IMR-90 (cell line): ENCODE measurements around the gene ADAMTS19. TPM values are rescaled to one million over a fixed set of nuclear protein-coding genes. Genes with fewer than 3 reads are reported as not detected.

Source experiments
- ATAC-seq: fragments of 200-7000 bp; cut with Tn5 transposase; 2 replicates; pipeline ENCODE4 v1.9.1; 2020; ENCODE audit warnings: low read depth, mild to moderate bottlenecking, moderate library complexity
- BruUV-seq: library from RNA; stranded (reverse); fragments of 400-500 nt; replicated peaks from 2 replicates; lab custom pipeline; 2021; lab: Mats Ljungman, UMichigan
- CTCF ChIA-PET: fragments of 300-600 bp; formaldehyde crosslinking; extraction: SDS; loops from one replicate; lab custom pipeline; 2021; ENCODE audit warnings: antibody characterized with exemption; lab: Yijun Ruan, JAX
- POLR2A ChIA-PET: fragments of 300-600 bp; sonication (Branson Sonifier 250); formaldehyde crosslinking; loops from one replicate; lab custom pipeline; 2022; ENCODE audit warnings: antibody characterized with exemption; ENCODE audit not compliant: unreplicated experiment; lab: Charles Lee
- DNase-seq: peaks from one replicate; pipeline ENCODE4 v3.0.0; 2013
- H2AFZ ChIP-seq: replicated peaks from 2 replicates; pipeline ENCODE3; 2013; ENCODE audit warnings: low read length, mild to moderate bottlenecking; ENCODE audit not compliant: poor library complexity
- H2AK5ac ChIP-seq: 2 replicates; pipeline ENCODE4 v1.6.1; 2013; ENCODE audit warnings: low read depth, low read length, inconsistent platforms
- H2AK9ac ChIP-seq: replicated peaks from 2 replicates; pipeline ENCODE3; 2013; ENCODE audit warnings: mild to moderate bottlenecking, low read depth, low read length, moderate library complexity; ENCODE audit not compliant: poor library complexity
- H2BK120ac ChIP-seq: 2 replicates; pipeline ENCODE4 v1.6.1; 2013; ENCODE audit warnings: low read depth, low read length, inconsistent platforms
- H2BK15ac ChIP-seq: 3 replicates; pipeline ENCODE4 v1.6.1; 2013; ENCODE audit warnings: low read depth, low read length, inconsistent platforms
- H2BK20ac ChIP-seq: 2 replicates; pipeline ENCODE4 v1.6.1; 2013; ENCODE audit warnings: low read depth, mild to moderate bottlenecking, inconsistent platforms, low read length, moderate library complexity
- H2BK5ac ChIP-seq: 2 replicates; pipeline ENCODE4 v1.6.1; 2013; ENCODE audit warnings: mild to moderate bottlenecking, low read depth, low read length, inconsistent platforms; ENCODE audit not compliant: poor library complexity, severe bottlenecking
- H3K14ac ChIP-seq: replicated peaks from 2 replicates; pipeline ENCODE4 v1.6.1; 2013; ENCODE audit warnings: low read depth, low read length, inconsistent platforms
- H3K18ac ChIP-seq: 2 replicates; pipeline ENCODE4 v1.6.1; 2013; ENCODE audit warnings: low read depth, low read length, control low read depth
- H3K23ac ChIP-seq: 2 replicates; pipeline ENCODE4 v1.6.1; 2013; ENCODE audit warnings: low read depth, low read length, inconsistent platforms
- H3K27ac ChIP-seq: 2 replicates; pipeline ENCODE4 v1.5.1; 2013; ENCODE audit warnings: mild to moderate bottlenecking, control low read depth, low read length; ENCODE audit not compliant: insufficient read depth
- H3K27me3 ChIP-seq: 2 replicates; pipeline ENCODE4 v1.6.1; 2013; ENCODE audit warnings: low read length; ENCODE audit not compliant: control insufficient read depth, insufficient read depth
- H3K36me3 ChIP-seq: 2 replicates; pipeline ENCODE4 v1.6.1; 2013; ENCODE audit warnings: low read length, mixed read lengths; ENCODE audit not compliant: control insufficient read depth, insufficient read depth
- H3K4ac ChIP-seq: 2 replicates; pipeline ENCODE4 v1.6.1; 2013; ENCODE audit warnings: low read depth, low read length, inconsistent platforms
- H3K4me1 ChIP-seq: 2 replicates; pipeline ENCODE4 v1.6.1; 2013; ENCODE audit warnings: low read length, mixed read lengths; ENCODE audit not compliant: control insufficient read depth, insufficient read depth
- H3K4me2 ChIP-seq: 2 replicates; pipeline ENCODE4 v1.6.1; 2013; ENCODE audit warnings: low read depth, mild to moderate bottlenecking, control low read depth, low read length, moderate library complexity
- H3K4me3 ChIP-seq: 2 replicates; pipeline ENCODE4 v1.5.1; 2013; ENCODE audit warnings: low read depth, mild to moderate bottlenecking, control low read depth, low read length, moderate library complexity; ENCODE audit not compliant: insufficient read depth
- H3K56ac ChIP-seq: 2 replicates; pipeline ENCODE4 v1.6.1; 2013; ENCODE audit warnings: low read length, inconsistent platforms; ENCODE audit not compliant: insufficient read depth; ENCODE audit errors: extremely low read depth
- H3K79me1 ChIP-seq, 2 experiments: 2 replicates each; pipeline ENCODE4 v1.6.1; 2013; ENCODE audit warnings: low read length in 2 of 2, inconsistent platforms in 1 of 2, low read depth in 1 of 2
- H3K9ac ChIP-seq: 2 replicates; pipeline ENCODE4 v1.6.1; 2013; ENCODE audit warnings: low read depth, low read length, control low read depth
- H3K9me1 ChIP-seq: 2 replicates; pipeline ENCODE4 v1.6.1; 2013; ENCODE audit warnings: low read length, inconsistent platforms; ENCODE audit not compliant: insufficient read depth
- H3K9me3 ChIP-seq: 2 replicates; pipeline ENCODE4 v1.6.1; 2013; ENCODE audit warnings: low read length; ENCODE audit not compliant: control insufficient read depth, insufficient read depth
- H4K20me1 ChIP-seq: 2 replicates; pipeline ENCODE4 v1.6.1; 2013; ENCODE audit warnings: low read length, inconsistent platforms; ENCODE audit not compliant: insufficient read depth
- H4K5ac ChIP-seq: 2 replicates; pipeline ENCODE4 v1.6.1; 2013; ENCODE audit warnings: mild to moderate bottlenecking, low read depth, low read length, control low read depth
- H4K8ac ChIP-seq, 2 experiments: 2 replicates each; pipeline ENCODE4 v1.6.1; 2013; ENCODE audit warnings: low read depth in 2 of 2, low read length in 2 of 2, control low read depth in 1 of 2, inconsistent platforms in 1 of 2
- H4K91ac ChIP-seq: 2 replicates; pipeline ENCODE4 v1.6.1; 2013; ENCODE audit warnings: low read depth, low read length, inconsistent platforms; ENCODE audit not compliant: insufficient read depth
- BHLHE40 ChIP-seq: fragments of 150-350 bp; IDR thresholded peaks from 2 replicates; pipeline ENCODE4 v1.6.1; 2016; ENCODE audit warnings: mild to moderate bottlenecking, low read depth, low read length
- FOS ChIP-seq: fragments of 150-350 bp; IDR thresholded peaks from 2 replicates; pipeline ENCODE4 v1.6.1; 2016; ENCODE audit warnings: low read depth, low read length
- MAFK ChIP-seq: IDR thresholded peaks from 2 replicates; pipeline ENCODE4 v1.6.1; 2012; ENCODE audit warnings: low read depth, low read length, improper control_type of control experiment
- MAZ ChIP-seq: IDR thresholded peaks from 2 replicates; pipeline ENCODE4 v1.6.1; 2012; ENCODE audit warnings: low read depth, mild to moderate bottlenecking, low read length, improper control_type of control experiment, moderate library complexity, borderline replicate concordance
- NFE2L2 ChIP-seq: fragments of 150-350 bp; IDR thresholded peaks from 2 replicates; pipeline ENCODE4 v1.6.1; 2016; ENCODE audit warnings: low read depth, mild to moderate bottlenecking, low read length
- RAD21 ChIP-seq: IDR thresholded peaks from 2 replicates; pipeline ENCODE4 v1.6.1; 2012; ENCODE audit warnings: low read length, improper control_type of control experiment
- RCOR1 ChIP-seq: IDR thresholded peaks from 2 replicates; pipeline ENCODE4 v1.6.1; 2012; ENCODE audit warnings: mild to moderate bottlenecking, low read length, improper control_type of control experiment; ENCODE audit not compliant: insufficient replicate concordance
- whole genome bisulfite sequencing, 2 experiments: methylation state at CpG; one replicate each; pipeline versions ENCODE4 v1.1.5 to v1.1.7; 2013; ENCODE audit warnings: missing lambda C conversion rate in 2 of 2; ENCODE audit not compliant: insufficient read length in 1 of 2; ENCODE audit errors: extremely low coverage in 2 of 2; 5-methylcytosine and 5-hydroxymethylcytosine counted together
- dilution Hi-C: fragments of 300-500 bp; cut with HindIII; formaldehyde crosslinking; loops from one replicate; pipeline ENCODE4 v1.14.3; 2018; ENCODE audit warnings: low sequenced_read_pairs; ENCODE audit not compliant: unreplicated experiment
- in situ Hi-C: fragments of 300-500 bp; cut with MboI; formaldehyde crosslinking; loops from 3 replicates; pipeline ENCODE4 v1.14.3; 2019; ENCODE audit warnings: low sequenced_read_pairs, inconsistent platforms, mixed read lengths
- intact Hi-C: fragments of 100-400 bp; cut with micrococcal nuclease; formaldehyde crosslinking; loops from 2 replicates; pipeline ENCODE4 v1.10.0; 2022
- polyA plus RNA-seq, 3 experiments: library from polyadenylated mRNA; depleted of rRNA; stranded (reverse); fragments of >200 nt; gene quantifications; 2 replicates each; pipeline ENCODE4 v1.2.3, GENCODE V29; 2012; ENCODE audit warnings: low replicate concordance in 1 of 3
- total RNA-seq: library from RNA; depleted of rRNA; stranded (reverse); fragments of >200 nt; gene quantifications from 2 replicates; pipeline ENCODE4 v1.2.3, GENCODE V29; 2012
- TF ChIP-seq, protein P1 (sequence below): fragments of 150-350 bp; IDR thresholded peaks from 2 replicates; pipeline ENCODE4 v1.6.1; 2017; ENCODE audit warnings: mild to moderate bottlenecking, antibody characterized with exemption, low read length, low read depth

ADAMTS19 gene
- total and polyA plus RNA-seq, 2 of the 4 experiments (the other 2 are of a cell fraction) = under 0.01 to 0.17 TPM

DNA sequence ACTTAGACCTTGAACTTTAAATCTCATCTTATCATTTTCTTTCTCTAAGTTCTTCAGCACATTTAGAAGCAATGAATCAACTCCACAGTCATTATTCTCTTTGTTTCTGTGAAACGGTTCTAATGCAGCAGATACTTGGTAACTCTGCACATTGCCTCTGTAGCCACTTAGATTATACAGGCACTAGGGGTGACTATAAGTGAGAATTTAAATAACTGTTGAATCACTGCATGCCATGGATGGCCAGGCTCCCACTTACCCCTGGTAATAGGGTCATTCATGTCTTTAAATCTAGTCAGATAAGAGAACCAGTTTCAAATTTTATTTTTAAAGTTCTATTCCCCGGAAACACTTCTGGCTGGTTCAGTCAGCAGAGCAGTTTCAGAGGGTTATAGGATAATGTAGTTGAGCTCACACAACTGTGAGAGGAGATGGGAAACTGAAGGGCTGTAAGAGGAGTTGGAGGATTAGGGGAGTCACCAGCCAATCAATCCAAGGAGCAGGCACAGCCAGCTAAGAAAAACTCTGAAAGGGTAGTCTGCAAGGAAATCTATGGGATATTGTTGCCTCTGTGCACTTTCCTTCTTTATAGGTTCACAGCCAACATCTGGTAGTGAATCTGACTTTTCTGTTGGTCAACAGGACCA is 283.6 kb downstream of the ADAMTS19 start:
- Histone ChIP-seq H4K8ac (no peak overlapping the region), H3K9me1 (no peaks in the 10 kb centered on the region), H3K9me3 (no peaks in the 10 kb centered on the region), H2BK5ac (no peak overlapping the region), H2BK120ac (no peak overlapping the region), H2BK20ac (no peak overlapping the region), H2BK15ac (no peak overlapping the region), H3K4me1 (no peaks in the 10 kb centered on the region), H3K56ac (no peak overlapping the region), H2AFZ (no peak overlapping the region), H3K18ac (no peak overlapping the region), H4K5ac (no peak overlapping the region), H3K4ac (no peak overlapping the region), H2AK9ac (no peak overlapping the region), H3K27ac (no peak overlapping the region), H3K4me3 (no peak overlapping the region), H3K79me1 (no peaks in the 10 kb centered on the region), H3K4me2 (no peak overlapping the region), H3K23ac (no peak overlapping the region), H3K36me3 (no peaks in the 10 kb centered on the region), H3K14ac (no peak overlapping the region), H3K27me3 (no peaks in the 10 kb centered on the region), H2AK5ac (no peak overlapping the region), H4K91ac (no peak overlapping the region), H4K20me1 (no peaks in the 10 kb centered on the region), H3K9ac (no peak overlapping the region)
- dilution Hi-C loops = no loop called here
- intact Hi-C loops = no loop called here
- WGBS, 2 experiments = no CpG with 5 or more reads among the region's 2 CpGs
- no TSS peak for BruUV-seq
- TF ChIP-seq RCOR1 (no peak), RAD21 (no peak), MAFK (no peak), FOS (no peak), MAZ (no peak), NFE2L2 (no peak), BHLHE40 (no peak)
- TF ChIP-seq, protein P1, sequence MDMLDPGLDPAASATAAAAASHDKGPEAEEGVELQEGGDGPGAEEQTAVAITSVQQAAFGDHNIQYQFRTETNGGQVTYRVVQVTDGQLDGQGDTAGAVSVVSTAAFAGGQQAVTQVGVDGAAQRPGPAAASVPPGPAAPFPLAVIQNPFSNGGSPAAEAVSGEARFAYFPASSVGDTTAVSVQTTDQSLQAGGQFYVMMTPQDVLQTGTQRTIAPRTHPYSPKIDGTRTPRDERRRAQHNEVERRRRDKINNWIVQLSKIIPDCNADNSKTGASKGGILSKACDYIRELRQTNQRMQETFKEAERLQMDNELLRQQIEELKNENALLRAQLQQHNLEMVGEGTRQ = no peak
- POLR2A ChIA-PET = no interaction called here
- DNase-seq (no peak), ATAC-seq (no peak)
- in situ Hi-C loops = no loop called here
- CTCF ChIA-PET = interaction anchor here (1.3 kb wide), 1 partner anchor 24 kb away, joined by 4 read pairs; no protein-coding TSS in a partner anchor
